Measurements from ENCODE around the gene KBTBD13.
"Not testable (repeated sequence)": the region's sequence is repeated elsewhere in the genome, so short reads cannot be mapped to it uniquely, and the experiment has no call there.

Gene KBTBD13

GRCh38 chr15:65076486-65077290, at the start of gene KBTBD13:
Gene KBTBD13 (plus strand): TSS chr15:65076746. CDS start chr15:65076816, 70 bp downstream.
- no peak for DNase-seq

DNA sequence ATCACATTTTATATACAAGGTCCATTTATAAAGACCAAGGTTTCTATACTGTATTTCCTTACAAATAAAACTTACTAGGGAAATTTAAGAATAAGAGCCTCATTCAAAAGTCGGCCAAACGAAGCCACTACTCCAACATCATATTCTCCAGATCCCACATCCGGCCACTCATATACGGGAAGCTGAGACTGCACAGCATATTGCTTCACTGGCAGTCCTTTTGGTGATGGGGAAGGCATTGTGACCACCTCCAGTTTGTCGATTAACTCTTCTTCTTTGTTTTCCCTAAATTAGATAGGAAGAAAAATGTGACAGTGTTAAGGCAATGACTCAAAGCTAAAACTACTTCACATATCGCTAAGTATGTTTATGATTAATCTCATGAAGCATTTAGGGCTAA, 49.8 kb upstream of the KBTBD13 start:
- no peak for DNase-seq

- DNase-seq, result no peak
These were observed 49.0 kb upstream of the KBTBD13 start for GRCh38 chr15:65027593-65027992.

DNA sequence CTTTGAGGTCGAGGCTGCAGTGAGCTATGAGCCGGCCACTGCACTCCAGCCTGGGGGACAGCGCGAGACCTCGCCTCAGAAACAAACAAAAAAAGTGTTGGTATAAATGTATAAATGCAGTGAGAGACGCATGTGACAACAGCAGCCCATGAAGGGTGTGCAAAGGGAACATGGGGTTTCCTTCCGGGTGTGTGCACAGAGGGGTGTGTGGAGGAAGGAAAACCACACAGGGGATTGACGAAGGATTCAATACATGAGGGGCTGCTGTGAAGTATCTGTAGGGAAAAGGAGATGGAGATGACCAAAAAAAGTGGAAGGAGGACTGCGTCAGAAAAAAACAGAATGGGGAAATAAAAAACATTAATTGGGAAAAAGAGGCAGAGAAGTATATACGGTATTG, 48.2 kb upstream of the KBTBD13 start:
- no peak for DNase-seq

DNA sequence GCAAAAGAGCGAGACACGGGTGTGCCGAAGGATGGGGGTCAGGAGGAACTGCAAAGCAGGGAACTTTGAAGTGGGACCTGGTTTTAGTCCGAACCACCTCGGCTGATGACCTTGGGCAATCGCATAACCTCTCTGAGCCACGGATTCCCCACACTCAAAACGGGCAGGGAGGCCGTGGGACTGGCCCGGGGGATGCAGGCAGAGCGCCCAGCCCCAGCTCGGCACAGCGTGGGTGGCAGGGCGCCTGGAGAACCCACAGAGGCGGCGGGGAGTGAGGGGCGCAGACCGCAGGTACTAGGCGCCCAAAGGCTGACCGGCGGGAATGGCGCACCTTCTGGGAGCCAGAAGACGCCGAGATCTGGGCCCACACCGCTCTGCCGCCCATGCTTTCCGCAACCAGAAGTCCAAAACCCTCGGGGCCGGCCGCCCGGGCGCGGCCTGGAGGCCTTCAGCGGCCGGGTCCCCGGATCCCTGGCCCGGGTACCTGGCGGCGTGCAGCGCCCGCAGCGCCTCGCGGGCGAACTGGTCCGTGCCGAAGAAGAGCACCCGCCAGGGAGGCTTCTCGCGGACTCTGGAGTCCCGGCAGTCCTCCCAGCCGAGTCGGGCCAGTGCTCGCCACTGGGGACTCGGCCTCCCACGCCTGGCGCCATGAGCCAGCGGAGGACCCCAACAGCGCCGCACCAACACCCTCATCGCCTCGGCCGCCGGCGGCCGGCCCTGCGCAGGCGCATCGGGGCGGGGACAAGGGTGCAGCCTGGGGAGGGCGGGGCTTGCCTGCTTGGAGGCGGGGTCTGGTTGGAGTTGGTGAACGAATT, 47.4 kb upstream of the KBTBD13 start, which contains the start of gene MTFMT:
TSS of gene MTFMT (minus strand) at position 719 of the 815 bp plus-strand sequence. CDS start at position 693, 26 bp downstream.
- no peak for DNase-seq

- no peak for DNase-seq
These were observed 46.8 kb upstream of the KBTBD13 start for GRCh38 chr15:65029736-65030208.

DNA sequence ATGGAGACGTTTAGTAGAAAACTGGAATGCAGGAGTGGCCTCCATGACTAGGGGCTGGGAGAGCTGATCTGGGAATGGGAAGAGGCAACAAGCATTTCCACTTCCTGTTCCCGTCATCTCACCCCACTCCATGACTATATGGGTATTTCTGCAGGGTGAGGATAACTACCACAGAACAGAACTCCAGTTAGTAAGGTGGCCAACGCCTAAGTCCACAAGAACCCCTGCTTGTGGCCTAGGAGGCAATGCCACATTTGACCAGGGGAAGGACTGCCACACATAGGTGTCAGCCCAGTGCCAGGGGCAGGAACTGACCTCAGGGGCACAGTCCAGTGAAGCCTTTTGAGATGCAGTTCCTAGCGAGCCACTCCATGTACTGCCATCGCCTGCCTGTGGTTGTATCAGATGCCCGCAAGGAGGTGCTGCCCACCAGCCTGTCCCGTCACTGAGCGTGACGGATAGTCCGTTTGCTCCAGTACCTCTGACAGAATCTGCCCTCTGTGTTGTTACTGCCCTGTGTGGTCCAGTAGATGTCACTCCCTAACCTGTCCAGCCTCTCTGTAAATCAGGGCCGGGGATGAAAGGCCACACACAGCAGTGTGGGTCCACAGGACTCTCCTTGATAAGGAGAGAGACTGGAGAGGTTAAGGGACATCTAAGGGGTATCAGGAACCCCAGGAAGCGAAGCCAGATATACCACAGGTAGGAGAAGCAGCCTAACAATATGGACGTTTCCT, 43.6 kb upstream of the KBTBD13 start:
- no peak for DNase-seq

DNA sequence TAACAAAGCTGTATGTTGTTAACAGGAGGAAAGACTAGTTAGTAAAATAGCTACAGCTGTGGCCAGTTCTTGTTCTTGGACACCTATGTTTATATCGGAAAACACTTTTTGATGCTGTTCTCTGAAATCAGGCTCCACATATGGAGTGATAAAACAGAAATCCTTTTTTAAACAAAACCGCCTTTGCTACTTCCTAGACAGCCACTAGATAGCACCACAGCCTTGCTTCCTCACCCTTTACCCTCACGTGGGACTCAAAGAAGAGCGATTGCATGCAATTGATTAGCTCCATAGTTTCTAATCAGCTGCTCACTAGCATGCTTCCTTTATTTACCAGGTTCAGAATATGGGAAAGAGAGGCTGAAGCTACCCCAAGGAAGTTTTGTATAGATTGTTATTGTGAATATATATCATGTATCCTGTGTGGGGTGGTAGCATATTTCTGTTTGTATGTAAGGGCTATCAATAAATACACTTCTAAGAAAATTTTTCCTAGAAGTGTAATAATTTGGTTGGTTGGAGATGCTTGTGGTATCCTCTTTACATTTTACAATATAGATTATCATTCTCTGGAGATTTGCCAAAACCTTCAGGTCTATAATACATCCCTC, 42.8 kb upstream of the KBTBD13 start:
- no peak for DNase-seq

- DNase-seq, result no peak
These were observed 41.8 kb upstream of the KBTBD13 start for GRCh38 chr15:65034719-65035118.

- no peak for DNase-seq
These were observed 39.2 kb upstream of the KBTBD13 start for GRCh38 chr15:65037309-65037708.

- no peak for DNase-seq
These were observed 38.1 kb upstream of the KBTBD13 start for GRCh38 chr15:65038428-65038827.

DNA sequence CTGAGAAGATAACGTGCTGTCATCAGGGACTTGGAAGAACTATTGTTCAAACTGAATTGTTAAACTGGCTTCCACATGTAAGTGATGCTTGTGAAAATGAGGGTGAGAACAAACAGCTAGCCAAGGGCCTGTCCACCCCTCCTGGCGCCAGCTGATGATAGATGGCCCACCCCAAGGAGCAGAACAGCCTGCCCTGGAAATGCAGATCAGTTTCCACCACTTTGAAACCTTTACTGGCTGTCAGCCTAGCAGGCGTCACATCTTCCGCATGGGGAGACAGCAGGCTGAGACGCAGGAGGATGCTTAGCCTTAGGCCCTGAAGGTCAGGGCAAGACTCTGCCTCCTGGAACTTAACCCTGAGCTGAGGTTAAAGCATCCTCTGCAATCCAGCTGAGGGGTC, 37.7 kb upstream of the KBTBD13 start:
- DNase-seq, result no peak

DNA sequence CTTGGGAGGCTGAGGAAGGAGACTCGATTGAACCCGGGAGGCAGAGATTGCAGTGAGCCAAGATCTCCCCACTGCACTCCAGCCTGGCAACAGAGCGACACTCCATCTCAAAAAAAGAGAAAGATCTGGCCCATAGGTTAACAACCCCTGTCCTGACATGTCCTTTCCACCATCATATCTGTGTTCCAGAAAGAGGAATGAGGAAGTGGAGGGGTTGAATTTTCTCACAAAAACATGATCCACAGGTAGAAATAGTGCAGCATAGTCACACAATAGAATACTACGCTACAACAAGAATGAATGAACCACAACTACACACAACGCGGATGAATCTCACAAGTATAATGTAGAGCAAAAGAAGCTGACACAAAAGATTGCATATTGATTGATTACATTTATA, 36.1 kb upstream of the KBTBD13 start:
- DNase-seq, result no peak

GRCh38 chr15:65041787-65042186, 34.8 kb upstream of the KBTBD13 start:
- DNase-seq, result no peak

GRCh38 chr15:65042776-65043327, 33.7 kb upstream of the KBTBD13 start:
- no peak for DNase-seq

DNA sequence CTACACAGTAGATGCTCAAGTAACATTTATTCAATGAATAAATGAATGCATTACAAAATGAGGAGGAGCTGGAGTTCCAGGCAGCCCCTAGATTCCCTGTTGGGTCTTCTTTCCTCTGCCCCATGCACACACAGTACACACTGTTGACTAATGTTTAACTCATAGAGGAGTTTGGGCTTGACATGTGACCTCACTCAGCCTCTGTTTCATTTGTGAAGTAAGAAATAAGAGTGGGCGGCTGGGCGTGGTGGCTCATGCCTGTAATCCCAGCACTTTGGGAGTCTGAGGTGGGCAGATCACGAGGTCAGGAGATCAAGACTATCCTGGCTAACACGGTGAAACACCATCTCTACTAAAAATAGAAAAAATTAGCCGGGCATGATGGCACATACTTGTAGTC, 32.3 kb upstream of the KBTBD13 start:
- DNase-seq, result not testable (repeated sequence)

- DNase-seq, result no peak
These were observed 31.6 kb upstream of the KBTBD13 start, which contains the start of gene SLC51B for GRCh38 chr15:65044724-65045481. Gene SLC51B (plus strand): TSS chr15:65045387. CDS start chr15:65050005, 4,618 bp downstream.

DNA sequence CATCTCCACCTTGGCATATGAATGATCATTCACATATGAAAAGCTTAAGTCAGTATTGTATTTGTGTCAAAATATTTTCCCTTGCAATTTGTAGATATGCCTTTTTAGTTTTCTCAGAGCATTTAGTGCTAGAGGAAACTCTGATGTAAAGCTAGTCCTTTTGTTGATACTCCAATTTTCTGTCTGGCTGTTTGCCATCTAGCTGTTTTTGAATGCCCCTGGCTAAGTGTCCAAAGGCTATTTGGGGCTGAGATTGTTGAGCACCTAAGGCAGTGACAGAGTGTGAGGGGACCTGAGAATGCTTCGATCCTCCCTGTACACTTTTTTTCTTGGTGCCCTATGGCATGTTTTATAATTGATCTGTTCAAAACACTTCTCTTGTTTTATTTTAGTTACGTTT, 28.3 kb upstream of the KBTBD13 start:
- no peak for DNase-seq

- peak; percentile 66 for DNase-seq
These were observed 27.1 kb upstream of the KBTBD13 start for GRCh38 chr15:65049418-65049840.

DNA sequence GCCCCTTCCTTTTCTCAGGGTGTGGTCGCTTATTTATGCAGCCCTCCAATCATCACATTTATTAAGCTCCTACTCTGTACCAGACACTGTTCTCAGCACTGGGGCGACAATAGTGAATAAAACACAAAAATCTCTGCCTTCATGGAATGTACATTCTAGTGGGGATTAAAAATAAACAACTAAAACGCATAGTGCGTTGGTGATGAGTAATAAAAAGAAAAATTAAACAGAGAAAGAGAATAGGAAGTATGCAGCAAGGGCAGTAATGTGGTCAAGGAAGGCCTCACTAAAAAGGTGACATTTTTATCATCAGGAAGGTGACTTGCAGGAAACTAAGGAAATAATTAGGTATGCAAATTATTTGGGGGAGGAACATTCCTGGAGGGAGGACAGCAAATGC, 26.3 kb upstream of the KBTBD13 start:
- no peak for DNase-seq

GRCh38 chr15:65051266-65051665, 25.3 kb upstream of the KBTBD13 start:
- DNase-seq, result no peak
